ENCODE data around the gene PEX26. TPM values are rescaled to one million over a fixed set of nuclear protein-coding genes. Genes with fewer than 3 reads are reported as not detected.

The PEX26 gene
- total and polyA plus RNA-seq, 2 donors (not counting 1 experiment from before 2014, with no cell fraction given) = 10.9 to 33.4 TPM

- H3K9ac ChIP-seq (ENCODE audit: low read length) = peak within 1 kb of the TSS; percentile 51
- no peak within 1 kb of the TSS for H3K27ac ChIP-seq (ENCODE audit: low read length in 2 of 2)
- Mint-ChIP-seq H3K27ac (no peak within 1 kb of the TSS), H3K9me3 (ENCODE audit: insufficient read depth) (no peaks in the 10 kb centered on the region), H3K4me3 (peak within 1 kb of the TSS; percentile 61), H3K4me1 (peaks cover 24% of the 10 kb centered on the region), H3K27me3 (peaks cover 28% of the 10 kb centered on the region)
- DNase-seq (peak; percentile 31), ATAC-seq (ENCODE audit: low read depth) (peak; percentile 36)
- H3K4me1 ChIP-seq (ENCODE audit: control insufficient read depth in 2 of 2, insufficient read depth in 2 of 2, low read length in 2 of 2) = peaks cover 28 to 32% of the 10 kb centered on the region in 2 donors
- H3K4me2 ChIP-seq (replicated peaks; ENCODE audit: low read depth, low read length, poor library complexity, severe bottlenecking) = peak within 1 kb of the TSS; percentile 83
- under 1% methylated on average over 72 of the region's 72 CpGs for WGBS (ENCODE audit: insufficient coverage)
- ChIA-PET CTCF (no interaction called here), POLR2A (no interaction called here)
- intact Hi-C loops (cut with micrococcal nuclease) = no loop called here
- peaks cover 0 to 44% (median 14%) of the 10 kb centered on the region in 4 experiments for H3K27me3 ChIP-seq (replicated peaks in 1 of 4; ENCODE audit: control extremely low read depth in 1 of 4, control insufficient read depth in 3 of 4, insufficient read depth in 4 of 4, low read length in 3 of 4)
- H4K20me1 ChIP-seq (ENCODE audit: control insufficient read depth, insufficient read depth, low read length, poor library complexity, severe bottlenecking) = no peaks in the 10 kb centered on the region
- peak within 1 kb of the TSS in 4 of 5 experiments; percentile 15 to 58 (median 34) for H3K4me3 ChIP-seq (ENCODE audit: control extremely low read depth in 1 of 5, extremely low read depth in 1 of 5, insufficient read depth in 1 of 5, low read depth in 2 of 5, low read length in 4 of 5)
- H2AFZ ChIP-seq (ENCODE audit: insufficient read depth, low read depth, low read length, poor library complexity, severe bottlenecking) = peak within 1 kb of the TSS; percentile 28
- peaks cover 0 to 23% (median 12%) of the 10 kb centered on the region in 3 donors for H3K9me3 ChIP-seq (ENCODE audit: control extremely low read depth in 1 of 3, control insufficient read depth in 2 of 3, insufficient read depth in 1 of 3, low read length in 2 of 3)
- no peaks in the 10 kb centered on the region for H3K36me3 ChIP-seq (replicated peaks in 1 of 2; ENCODE audit: control extremely low read depth in 1 of 2, control insufficient read depth in 1 of 2, extremely low read depth in 1 of 2, insufficient read depth in 2 of 2, low read length in 1 of 2)
- no peaks in the 10 kb centered on the region for H3K79me2 ChIP-seq (ENCODE audit: control insufficient read depth, insufficient read depth, low read length)
- TF ChIP-seq CTCF (IDR thresholded peaks at IDR 0.05) (no peak), EZH2 (IDR thresholded peaks at IDR 0.05; ENCODE audit: borderline replicate concordance, insufficient read depth, low read depth, low read length, poor library complexity, severe bottlenecking) (no peak)
Measured at GRCh38 chr22:18110194-18110953, 32.6 kb downstream of the PEX26 start, which contains the start of gene TUBA8. Gene TUBA8 (plus strand): TSS chr22:18110809. CDS start chr22:18110866, 57 bp downstream.

All from B cell (primary cell).